CD4-positive, alpha-beta T cell (primary cell): Measurements from ENCODE around the gene ZNF558. TPM values are rescaled to one million over a fixed set of nuclear protein-coding genes. Genes with fewer than 3 reads are reported as not detected.

ENCODE experiments used
- ATAC-seq: fragments of 200-7000 bp; cut with Tn5 transposase; one replicate; pipeline ENCODE4 v1.10.0; 2022; ENCODE audit warnings: mild to moderate bottlenecking; ENCODE audit not compliant: poor library complexity
- CTCF ChIA-PET: fragments of 350-600 bp; sonication (Branson Sonifier 250); formaldehyde crosslinking; loops from one replicate; lab custom pipeline; 2021; ENCODE audit warnings: antibody characterized with exemption, inconsistent platforms; lab: Charles Lee
- POLR2A ChIA-PET: fragments of 350-600 bp; sonication (Branson Sonifier 250); formaldehyde crosslinking; loops from one replicate; lab custom pipeline; 2021; ENCODE audit warnings: antibody characterized with exemption, inconsistent platforms; lab: Charles Lee
- DNase-seq, 14 experiments: peaks; one replicate each; pipeline ENCODE4 v3.0.0-alpha.2; 2013 to 2020; ENCODE audit warnings: mixed read lengths in 2 of 14
- H3K27ac ChIP-seq, 2 donors: one replicate each; pipeline versions ENCODE4 v1.5.1 to v1.7.0; 2013; ENCODE audit warnings: low read length in 2 of 2, low read depth in 1 of 2, mild to moderate bottlenecking in 1 of 2
- H3K27me3 ChIP-seq, 2 experiments: 1 replicate in 1 of 2; 2 replicates in 1 of 2; pipeline versions ENCODE4 v1.6.1 to v1.7.0; 2013; ENCODE audit warnings: low read length in 2 of 2, control low read depth in 1 of 2, mild to moderate bottlenecking in 1 of 2, moderate library complexity in 1 of 2; ENCODE audit not compliant: insufficient read depth in 2 of 2, control insufficient read depth in 1 of 2
- H3K36me3 ChIP-seq: one replicate; pipeline ENCODE4 v1.6.1; 2013; ENCODE audit warnings: low read length, control low read depth; ENCODE audit not compliant: insufficient read depth
- H3K4me1 ChIP-seq: one replicate; pipeline ENCODE4 v1.6.1; 2013; ENCODE audit warnings: low read length, control low read depth; ENCODE audit not compliant: insufficient read depth
- H3K4me3 ChIP-seq: one replicate; pipeline ENCODE4 v1.5.1; 2013; ENCODE audit warnings: mild to moderate bottlenecking, low read length, moderate library complexity
- H3K9me3 ChIP-seq, 2 experiments: 1 replicate in 1 of 2; 2 replicates in 1 of 2; pipeline versions ENCODE4 v1.6.1 to v1.7.0; 2013; ENCODE audit warnings: low read length in 2 of 2, mild to moderate bottlenecking in 2 of 2, control low read depth in 1 of 2, moderate library complexity in 1 of 2; ENCODE audit not compliant: control insufficient read depth in 1 of 2, insufficient read depth in 1 of 2
- H3K27ac Mint-ChIP-seq: one replicate; pipeline ENCODE4 v1.8.0; 2020; ENCODE audit warnings: mixed read lengths
- H3K27me3 Mint-ChIP-seq: one replicate; pipeline ENCODE4 v1.8.0; 2021; ENCODE audit warnings: mixed read lengths
- H3K36me3 Mint-ChIP-seq: one replicate; pipeline ENCODE4 v1.8.0; 2021; ENCODE audit warnings: low read depth, mixed read lengths
- H3K4me1 Mint-ChIP-seq: one replicate; pipeline ENCODE4 v1.8.0; 2021; ENCODE audit warnings: low read depth, mixed read lengths
- H3K4me3 Mint-ChIP-seq: one replicate; pipeline ENCODE4 v1.8.0; 2020; ENCODE audit warnings: mild to moderate bottlenecking, mixed read lengths
- H3K9me3 Mint-ChIP-seq: one replicate; pipeline ENCODE4 v1.8.0; 2020; ENCODE audit warnings: mixed read lengths
- CTCF ChIP-seq: fragments of 200-600 bp; IDR thresholded peaks from one replicate; pipeline ENCODE4 v1.8.0; 2022; ENCODE audit warnings: antibody characterized with exemption, mild to moderate bottlenecking
- intact Hi-C, 2 experiments: fragments of 100-400 bp; cut with DNase I in 1 of 2; cut with micrococcal nuclease in 1 of 2; formaldehyde crosslinking; loops; one replicate each; pipeline versions ENCODE4 v1.15.1 to v1.9.0; 2023 to 2025; cut with DNase I, micrococcal nuclease
- total RNA-seq, 174 experiments: library from RNA in 2 of 174; stranded (reverse) in 2 of 174; gene quantifications; one replicate each; pipeline ENCODE4 v1.2.3 and lab custom pipeline; 2021 to 2026

ZNF558 gene
- total RNA-seq, 2 experiments from 2014 or later: 22.2 to 23.3 TPM

- H3K9me3 ChIP-seq: peaks cover 7 to 26% of the 10 kb centered on the region in 2 experiments
- no peak overlapping the region for H3K4me3 ChIP-seq
- H3K9me3 Mint-ChIP-seq: peaks cover 16% of the 10 kb centered on the region
- no peak for TF ChIP-seq CTCF
- no peak overlapping the region for H3K27ac Mint-ChIP-seq
- ChIA-PET POLR2A (no interaction called here), CTCF (no interaction called here)
- no peaks in the 10 kb centered on the region for H3K4me1 ChIP-seq
- no peak for DNase-seq
- peaks cover 3 to 11% of the 10 kb centered on the region in 2 experiments for H3K27me3 ChIP-seq
- intact Hi-C loops: no loop called here
- H3K4me1 Mint-ChIP-seq: no peaks in the 10 kb centered on the region
- no peaks in the 10 kb centered on the region for H3K36me3 ChIP-seq
- H3K27me3 Mint-ChIP-seq: peaks cover 43% of the 10 kb centered on the region
- no peak for ATAC-seq
- no peak overlapping the region for H3K4me3 Mint-ChIP-seq
- H3K27ac ChIP-seq: no peak overlapping the region
- no peaks in the 10 kb centered on the region for H3K36me3 Mint-ChIP-seq
Measured at GRCh38 chr19:8877854-8878705, 46.0 kb upstream of the ZNF558 start.

- no peaks in the 10 kb centered on the region for H3K9me3 ChIP-seq
- Mint-ChIP-seq H3K9me3 (no peaks in the 10 kb centered on the region), H3K36me3 (no peaks in the 10 kb centered on the region), H3K4me1 (no peaks in the 10 kb centered on the region), H3K27me3 (peaks cover 30% of the 10 kb centered on the region), H3K4me3 (no peak overlapping the region), H3K27ac (no peak overlapping the region)
- CTCF ChIA-PET: no interaction called here
- no peaks in the 10 kb centered on the region for H3K36me3 ChIP-seq
- no peaks in the 10 kb centered on the region for H3K4me1 ChIP-seq
- H3K4me3 ChIP-seq: no peak overlapping the region
- no peak for TF ChIP-seq CTCF
- intact Hi-C loops: no loop called here
- peaks cover 3 to 9% of the 10 kb centered on the region in 2 experiments for H3K27me3 ChIP-seq
- ATAC-seq (no peak), DNase-seq (no peak)
- POLR2A ChIA-PET: no interaction called here
- H3K27ac ChIP-seq: no peak overlapping the region
Measured at GRCh38 chr19:8866344-8866743, 34.2 kb upstream of the ZNF558 start.

- H3K27ac Mint-ChIP-seq: no peak overlapping the region
- no peak for ATAC-seq
- H3K36me3 Mint-ChIP-seq: no peaks in the 10 kb centered on the region
Measured at GRCh38 chr19:8858260-8858659, 26.2 kb upstream of the ZNF558 start.

More at GRCh38 chr19:8858260-8858659, 26.2 kb upstream of the ZNF558 start:
- H3K4me1 Mint-ChIP-seq: no peaks in the 10 kb centered on the region
- TF ChIP-seq CTCF: no peak
- no peak for DNase-seq
- H3K27me3 ChIP-seq: no peaks in the 10 kb centered on the region
- CTCF ChIA-PET: no interaction called here
- H3K4me3 ChIP-seq: no peak overlapping the region
- POLR2A ChIA-PET: no interaction called here
- H3K4me1 ChIP-seq: no peaks in the 10 kb centered on the region
- no peaks in the 10 kb centered on the region for H3K36me3 ChIP-seq
- H3K4me3 Mint-ChIP-seq: no peak overlapping the region
- no peak overlapping the region for H3K27ac ChIP-seq
- intact Hi-C loops: no loop called here
- no peaks in the 10 kb centered on the region for H3K9me3 Mint-ChIP-seq
- H3K27me3 Mint-ChIP-seq: peaks cover 52% of the 10 kb centered on the region
- no peaks in the 10 kb centered on the region for H3K9me3 ChIP-seq
